Measurements from ENCODE around the gene RBM46.

RBM46 gene

GRCh38 chr4:154744341-154744926 is 36.6 kb upstream of the RBM46 start:
- DNase-seq: no peak
- H3K36me3 ChIP-seq: no peaks in the 10 kb centered on the region
- peak overlapping the region; percentile 60 for H3K4me3 ChIP-seq (ENCODE audit: low read depth, low read length)
- H3K27ac ChIP-seq: no peak overlapping the region
- no peaks in the 10 kb centered on the region for H3K9me3 ChIP-seq (ENCODE audit: severe bottlenecking)
- TF ChIP-seq CTCF (IDR thresholded peaks at IDR 0.05; ENCODE audit: low read depth, low read length): no peak
- no peaks in the 10 kb centered on the region for H3K27me3 ChIP-seq (ENCODE audit: insufficient read depth, low read depth, severe bottlenecking)

- no peak overlapping the region for H3K4me3 ChIP-seq (ENCODE audit: low read depth, low read length)
- no peak for TF ChIP-seq CTCF (IDR thresholded peaks at IDR 0.05; ENCODE audit: low read depth, low read length)
- no peak for DNase-seq
- H3K27ac ChIP-seq: no peak overlapping the region
- H3K27me3 ChIP-seq (ENCODE audit: insufficient read depth, low read depth, severe bottlenecking): no peaks in the 10 kb centered on the region
- no peaks in the 10 kb centered on the region for H3K36me3 ChIP-seq
- no peaks in the 10 kb centered on the region for H3K9me3 ChIP-seq (ENCODE audit: severe bottlenecking)
Measured at GRCh38 chr4:154757713-154758112, 23.4 kb upstream of the RBM46 start.

- no peaks in the 10 kb centered on the region for H3K27me3 ChIP-seq (ENCODE audit: insufficient read depth, low read depth, severe bottlenecking)
- no peak overlapping the region for H3K27ac ChIP-seq
- H3K9me3 ChIP-seq (ENCODE audit: severe bottlenecking): no peaks in the 10 kb centered on the region
- no peaks in the 10 kb centered on the region for H3K36me3 ChIP-seq
- H3K4me3 ChIP-seq (ENCODE audit: low read depth, low read length): no peak overlapping the region
- no peak for DNase-seq
- no peak for TF ChIP-seq CTCF (IDR thresholded peaks at IDR 0.05; ENCODE audit: low read depth, low read length)
Measured at GRCh38 chr4:154760895-154761294, 20.2 kb upstream of the RBM46 start.

- TF ChIP-seq CTCF (IDR thresholded peaks at IDR 0.05; ENCODE audit: low read depth, low read length): no peak
- H3K36me3 ChIP-seq: no peaks in the 10 kb centered on the region
- no peak overlapping the region for H3K27ac ChIP-seq
- H3K9me3 ChIP-seq (ENCODE audit: severe bottlenecking): no peaks in the 10 kb centered on the region
- DNase-seq: no peak
- no peak overlapping the region for H3K4me3 ChIP-seq (ENCODE audit: low read depth, low read length)
- H3K27me3 ChIP-seq (ENCODE audit: insufficient read depth, low read depth, severe bottlenecking): peaks cover 3% of the 10 kb centered on the region
Measured at GRCh38 chr4:154778264-154778663, 2.8 kb upstream of the RBM46 start.

- H3K9me3 ChIP-seq (ENCODE audit: severe bottlenecking): no peaks in the 10 kb centered on the region
- TF ChIP-seq CTCF (IDR thresholded peaks at IDR 0.05; ENCODE audit: low read depth, low read length): peak; percentile 62
- H3K27me3 ChIP-seq (ENCODE audit: insufficient read depth, low read depth, severe bottlenecking): peaks cover 3% of the 10 kb centered on the region
- H3K36me3 ChIP-seq: no peaks in the 10 kb centered on the region
- no peak for DNase-seq
- H3K27ac ChIP-seq: no peak overlapping the region
- H3K4me3 ChIP-seq (ENCODE audit: low read depth, low read length): no peak overlapping the region
Measured at GRCh38 chr4:154779362-154779947, 1.6 kb upstream of the RBM46 start.

GRCh38 chr4:154781983-154782293 is 866 bp downstream of the RBM46 start:
- Histone ChIP-seq H3K4me3 (ENCODE audit: low read depth, low read length) (no peak overlapping the region), H3K9me3 (ENCODE audit: severe bottlenecking) (no peaks in the 10 kb centered on the region), H3K27ac (no peak overlapping the region), H3K27me3 (ENCODE audit: insufficient read depth, low read depth, severe bottlenecking) (peaks cover 3% of the 10 kb centered on the region), H3K36me3 (no peaks in the 10 kb centered on the region)
- DNase-seq: no peak
- no peak for TF ChIP-seq CTCF (IDR thresholded peaks at IDR 0.05; ENCODE audit: low read depth, low read length)
